ENCODE data around the gene PTPRA.

DNA sequence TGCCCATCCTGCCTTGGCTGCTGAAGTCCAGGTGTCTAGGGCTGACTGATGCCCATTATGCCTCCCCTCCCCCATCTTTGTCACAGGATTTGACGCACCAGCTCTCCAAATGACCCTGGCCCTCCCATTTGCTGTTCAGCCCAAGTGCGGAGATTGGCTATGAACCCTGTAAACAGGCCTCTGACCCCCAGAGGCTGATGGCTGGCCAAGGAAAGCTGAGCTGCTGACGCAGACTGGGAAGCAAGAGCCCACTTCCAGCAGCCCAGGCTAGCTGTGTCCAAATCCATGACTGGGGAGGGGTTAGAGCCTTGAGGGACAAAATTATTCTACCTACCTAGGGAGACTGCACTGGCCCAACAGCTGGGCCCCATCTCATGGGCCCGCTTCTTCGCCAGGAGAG, 169.3 kb downstream of the PTPRA start:
- TF ChIP-seq, protein P1, sequence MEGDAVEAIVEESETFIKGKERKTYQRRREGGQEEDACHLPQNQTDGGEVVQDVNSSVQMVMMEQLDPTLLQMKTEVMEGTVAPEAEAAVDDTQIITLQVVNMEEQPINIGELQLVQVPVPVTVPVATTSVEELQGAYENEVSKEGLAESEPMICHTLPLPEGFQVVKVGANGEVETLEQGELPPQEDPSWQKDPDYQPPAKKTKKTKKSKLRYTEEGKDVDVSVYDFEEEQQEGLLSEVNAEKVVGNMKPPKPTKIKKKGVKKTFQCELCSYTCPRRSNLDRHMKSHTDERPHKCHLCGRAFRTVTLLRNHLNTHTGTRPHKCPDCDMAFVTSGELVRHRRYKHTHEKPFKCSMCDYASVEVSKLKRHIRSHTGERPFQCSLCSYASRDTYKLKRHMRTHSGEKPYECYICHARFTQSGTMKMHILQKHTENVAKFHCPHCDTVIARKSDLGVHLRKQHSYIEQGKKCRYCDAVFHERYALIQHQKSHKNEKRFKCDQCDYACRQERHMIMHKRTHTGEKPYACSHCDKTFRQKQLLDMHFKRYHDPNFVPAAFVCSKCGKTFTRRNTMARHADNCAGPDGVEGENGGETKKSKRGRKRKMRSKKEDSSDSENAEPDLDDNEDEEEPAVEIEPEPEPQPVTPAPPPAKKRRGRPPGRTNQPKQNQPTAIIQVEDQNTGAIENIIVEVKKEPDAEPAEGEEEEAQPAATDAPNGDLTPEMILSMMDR (IDR thresholded peaks at IDR 0.05): no peak
- TF ChIP-seq POLR2A (IDR thresholded peaks at IDR 0.05): no peak

Measured in heart left ventricle (tissue), 13 donors.